ENCODE measurements around the gene RGS6. TPM values are rescaled to one million over a fixed set of nuclear protein-coding genes. Genes with fewer than 3 reads are reported as not detected.
A peak's percentile ranks its signal among the peaks of the same experiment; 100 is the strongest.

RGS6 gene
- total RNA-seq, 1 donor from 2014 or later: 1.6 TPM

DNA sequence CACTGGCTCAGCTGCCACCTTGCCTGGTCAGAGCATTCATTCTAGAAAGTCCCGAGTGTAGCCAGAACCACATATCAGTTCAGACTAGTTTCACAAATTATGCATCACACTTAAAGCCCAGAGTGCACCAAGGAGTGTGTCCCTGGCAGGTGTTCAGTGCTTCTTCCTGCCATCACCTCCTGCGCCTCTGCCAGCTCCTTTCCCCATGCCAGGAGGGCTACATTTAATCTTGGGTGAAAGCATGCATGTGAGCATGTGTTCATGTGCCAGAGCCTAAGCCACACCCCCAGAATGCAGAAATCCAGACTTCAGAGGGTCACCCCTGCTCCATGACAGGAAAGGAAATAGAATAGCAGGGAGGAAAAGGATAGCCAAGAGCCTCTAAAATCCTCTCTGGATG, 580.1 kb downstream of the RGS6 start:
- no peak overlapping the region for H3K27ac Mint-ChIP-seq
- H3K36me3 Mint-ChIP-seq: no peaks in the 10 kb centered on the region
- DNase-seq (ENCODE audit: extremely low spot score, unreplicated experiment): no peak
- peaks cover 14% of the 10 kb centered on the region for H3K27me3 Mint-ChIP-seq
- peaks cover 11% of the 10 kb centered on the region for H3K4me1 Mint-ChIP-seq (ENCODE audit: unreplicated experiment)
- H3K4me3 Mint-ChIP-seq: no peak overlapping the region
- H3K9me3 Mint-ChIP-seq: no peaks in the 10 kb centered on the region
- TF ChIP-seq, protein P1, sequence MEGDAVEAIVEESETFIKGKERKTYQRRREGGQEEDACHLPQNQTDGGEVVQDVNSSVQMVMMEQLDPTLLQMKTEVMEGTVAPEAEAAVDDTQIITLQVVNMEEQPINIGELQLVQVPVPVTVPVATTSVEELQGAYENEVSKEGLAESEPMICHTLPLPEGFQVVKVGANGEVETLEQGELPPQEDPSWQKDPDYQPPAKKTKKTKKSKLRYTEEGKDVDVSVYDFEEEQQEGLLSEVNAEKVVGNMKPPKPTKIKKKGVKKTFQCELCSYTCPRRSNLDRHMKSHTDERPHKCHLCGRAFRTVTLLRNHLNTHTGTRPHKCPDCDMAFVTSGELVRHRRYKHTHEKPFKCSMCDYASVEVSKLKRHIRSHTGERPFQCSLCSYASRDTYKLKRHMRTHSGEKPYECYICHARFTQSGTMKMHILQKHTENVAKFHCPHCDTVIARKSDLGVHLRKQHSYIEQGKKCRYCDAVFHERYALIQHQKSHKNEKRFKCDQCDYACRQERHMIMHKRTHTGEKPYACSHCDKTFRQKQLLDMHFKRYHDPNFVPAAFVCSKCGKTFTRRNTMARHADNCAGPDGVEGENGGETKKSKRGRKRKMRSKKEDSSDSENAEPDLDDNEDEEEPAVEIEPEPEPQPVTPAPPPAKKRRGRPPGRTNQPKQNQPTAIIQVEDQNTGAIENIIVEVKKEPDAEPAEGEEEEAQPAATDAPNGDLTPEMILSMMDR (conservative IDR thresholded peaks at IDR 0.05): no peak

DNA sequence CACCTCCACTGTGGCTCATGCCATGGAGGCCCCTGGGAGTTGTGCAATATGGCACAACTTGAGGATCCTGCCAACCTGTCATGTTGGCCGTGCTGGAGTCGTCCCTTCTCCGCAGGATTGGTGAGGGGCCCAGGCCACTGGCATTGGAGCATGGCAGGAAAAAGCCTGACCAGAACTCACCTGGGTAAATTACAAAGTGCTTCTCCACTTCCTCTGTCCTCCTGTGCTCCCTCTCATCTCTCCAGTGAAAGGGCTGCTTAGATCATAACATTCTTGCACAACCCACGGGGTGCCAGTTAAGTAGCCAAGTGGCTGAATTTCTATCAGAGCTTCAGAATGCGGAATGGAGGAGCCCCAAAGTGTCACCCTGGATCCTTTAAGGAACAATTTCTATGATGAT, 580.7 kb downstream of the RGS6 start:
- no peak overlapping the region for H3K27ac Mint-ChIP-seq
- peaks cover 11% of the 10 kb centered on the region for H3K4me1 Mint-ChIP-seq (ENCODE audit: unreplicated experiment)
- H3K9me3 Mint-ChIP-seq: no peaks in the 10 kb centered on the region
- no peak overlapping the region for H3K4me3 Mint-ChIP-seq
- DNase-seq (ENCODE audit: extremely low spot score, unreplicated experiment): no peak
- TF ChIP-seq, protein P1 (conservative IDR thresholded peaks at IDR 0.05): no peak
- no peaks in the 10 kb centered on the region for H3K36me3 Mint-ChIP-seq
- H3K27me3 Mint-ChIP-seq: peaks cover 14% of the 10 kb centered on the region

DNA sequence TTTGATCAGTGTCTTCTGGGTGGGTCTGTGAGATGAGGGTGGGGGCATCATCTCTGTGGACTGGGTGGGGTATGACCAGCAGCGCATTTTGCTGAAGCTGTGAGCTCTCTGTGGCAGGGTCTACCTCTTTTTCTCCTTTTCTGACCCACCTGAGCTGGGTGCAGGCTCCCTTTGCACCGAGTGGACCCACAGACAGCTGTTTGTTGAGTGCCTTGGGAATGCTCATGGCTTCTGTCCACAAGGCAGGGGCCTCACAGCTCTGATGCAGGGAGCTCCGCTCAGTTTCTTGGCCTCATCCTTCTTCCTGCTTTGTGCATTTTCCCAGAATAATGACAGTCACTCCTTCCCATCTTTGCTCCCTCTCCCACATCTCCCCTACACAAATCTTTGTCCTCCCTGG, 581.1 kb downstream of the RGS6 start:
- H3K4me3 Mint-ChIP-seq: no peak overlapping the region
- H3K36me3 Mint-ChIP-seq: no peaks in the 10 kb centered on the region
- H3K4me1 Mint-ChIP-seq (ENCODE audit: unreplicated experiment): peaks cover 11% of the 10 kb centered on the region
- H3K9me3 Mint-ChIP-seq: no peaks in the 10 kb centered on the region
- no peak overlapping the region for H3K27ac Mint-ChIP-seq
- no peak for DNase-seq (ENCODE audit: extremely low spot score, unreplicated experiment)
- TF ChIP-seq, protein P1 (conservative IDR thresholded peaks at IDR 0.05): no peak
- H3K27me3 Mint-ChIP-seq: peaks cover 14% of the 10 kb centered on the region

DNA sequence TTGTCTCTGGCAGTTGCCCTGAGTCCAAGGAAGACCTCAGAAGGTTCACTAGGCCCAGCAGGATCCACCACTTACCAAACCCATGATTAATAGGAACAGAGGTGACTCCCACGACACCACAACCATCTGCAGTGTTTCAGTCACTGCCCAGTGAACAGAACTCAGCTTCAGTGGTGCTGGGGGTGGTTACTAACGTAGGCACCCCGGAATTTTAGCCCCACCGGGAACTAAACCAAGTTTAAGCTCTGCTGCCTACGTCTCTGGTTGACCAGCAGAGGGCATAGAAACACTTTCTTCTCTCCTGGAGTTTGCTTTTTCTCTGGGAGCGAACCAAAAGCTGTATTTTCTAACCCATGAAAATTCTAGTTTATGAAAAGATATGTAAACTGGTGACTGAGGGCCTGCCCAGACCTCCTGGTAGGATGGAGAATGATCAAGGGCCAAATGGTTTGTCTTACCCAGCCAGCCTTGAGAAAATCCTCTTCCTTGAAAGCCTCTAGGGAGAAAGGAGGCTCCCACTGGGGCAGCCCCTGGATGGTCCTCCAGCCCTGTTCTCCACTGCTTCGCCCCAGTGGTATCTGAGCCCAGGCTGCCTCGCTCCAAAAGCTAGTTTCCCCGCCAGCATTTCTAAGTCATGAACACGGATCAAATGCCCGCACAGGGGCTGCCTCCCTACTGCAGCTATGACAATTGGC, 581.9 kb downstream of the RGS6 start:
- no peak for DNase-seq (ENCODE audit: extremely low spot score, unreplicated experiment)
- TF ChIP-seq, protein P1 (conservative IDR thresholded peaks at IDR 0.05): peak; percentile 84
- peaks cover 14% of the 10 kb centered on the region for H3K27me3 Mint-ChIP-seq
- no peaks in the 10 kb centered on the region for H3K36me3 Mint-ChIP-seq
- H3K4me3 Mint-ChIP-seq: no peak overlapping the region
- no peak overlapping the region for H3K27ac Mint-ChIP-seq
- H3K4me1 Mint-ChIP-seq (ENCODE audit: unreplicated experiment): peaks cover 11% of the 10 kb centered on the region
- no peaks in the 10 kb centered on the region for H3K9me3 Mint-ChIP-seq

DNA sequence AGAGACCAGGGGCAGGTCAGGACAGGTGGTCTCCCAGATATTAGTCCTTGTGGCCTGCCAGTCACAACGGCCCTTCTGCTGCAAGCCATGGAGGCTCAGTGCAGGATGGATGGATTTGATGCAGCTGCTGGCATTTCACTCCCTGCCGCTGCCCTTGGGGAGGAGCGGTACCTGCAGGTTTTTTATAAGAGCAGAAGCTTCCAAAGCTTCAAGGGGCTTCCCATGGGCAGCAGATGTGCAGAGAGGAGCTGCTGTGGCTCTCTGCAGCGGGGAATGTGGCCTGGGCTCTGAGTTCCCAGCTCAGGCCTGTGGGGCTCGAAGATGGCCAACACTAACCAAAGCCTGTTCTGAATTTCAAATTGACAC, 582.4 kb downstream of the RGS6 start:
- H3K27me3 Mint-ChIP-seq: peaks cover 18% of the 10 kb centered on the region
- no peak overlapping the region for H3K27ac Mint-ChIP-seq
- H3K9me3 Mint-ChIP-seq: no peaks in the 10 kb centered on the region
- no peaks in the 10 kb centered on the region for H3K36me3 Mint-ChIP-seq
- no peak for DNase-seq (ENCODE audit: extremely low spot score, unreplicated experiment)
- H3K4me3 Mint-ChIP-seq: no peak overlapping the region
- H3K4me1 Mint-ChIP-seq (ENCODE audit: unreplicated experiment): peaks cover 11% of the 10 kb centered on the region
- TF ChIP-seq, protein P1 (conservative IDR thresholded peaks at IDR 0.05): no peak
